ENCODE measurements around the gene GSTM4.
"Not testable (repeated sequence)": the region's sequence is repeated elsewhere in the genome, so short reads cannot be mapped to it uniquely, and the experiment has no call there.

The GSTM4 gene

GRCh38 chr1:109702940-109703339 is 47.0 kb downstream of the GSTM4 start:
- not testable (repeated sequence) for DNase-seq (ENCODE audit: low read depth in 2 of 2)

- DNase-seq (ENCODE audit: low read depth in 2 of 2): no peak
Measured at GRCh38 chr1:109704173-109704572, 48.3 kb downstream of the GSTM4 start.

GRCh38 chr1:109705411-109705810 is 49.5 kb downstream of the GSTM4 start:
- DNase-seq (ENCODE audit: low read depth in 2 of 2): no peak

GRCh38 chr1:109708949-109709348 is 53.0 kb downstream of the GSTM4 start:
- DNase-seq (ENCODE audit: low read depth in 2 of 2): not testable (repeated sequence)

- DNase-seq (ENCODE audit: low read depth in 2 of 2): not testable (repeated sequence)
Measured at GRCh38 chr1:109709822-109710221, 53.9 kb downstream of the GSTM4 start.

All from stimulated activated CD4-positive, alpha-beta T cell treated with anti-CD3 and anti-CD28 coated beads, Interleukin-1b, Interleukin-23, amount 100 ng/mL, for 1 hour (primary cell).